ENCODE results near the gene DMRT1. TPM values are rescaled to one million over a fixed set of nuclear protein-coding genes. Genes with fewer than 3 reads are reported as not detected.

Gene DMRT1
- total RNA-seq, 1 donor from 2014 or later: not detected

GRCh38 chr9:929719-930118, 88.2 kb downstream of the DMRT1 start:
- no peaks in the 10 kb centered on the region for H3K4me1 Mint-ChIP-seq (ENCODE audit: low read depth, unreplicated experiment)
- Histone ChIP-seq H4K20me1 (ENCODE audit: insufficient read depth, low read length) (no peaks in the 10 kb centered on the region), H3K27ac (ENCODE audit: low read depth, low read length) (no peak overlapping the region), H3K36me3 (ENCODE audit: insufficient read depth, low read length) (no peaks in the 10 kb centered on the region), H3K4me3 (ENCODE audit: insufficient read depth, low read depth, low read length) (no peak overlapping the region), H3K79me2 (ENCODE audit: insufficient read depth, low read length) (no peaks in the 10 kb centered on the region), H3K27me3 (ENCODE audit: insufficient read depth, low read length) (no peaks in the 10 kb centered on the region), H3K9me3 (ENCODE audit: insufficient read depth, low read depth, low read length) (no peaks in the 10 kb centered on the region), H3K4me2 (ENCODE audit: low read length) (no peak overlapping the region), H3K4me1 (ENCODE audit: insufficient read depth, low read length) (no peaks in the 10 kb centered on the region), H3K9ac (ENCODE audit: low read length) (no peak overlapping the region), H2AFZ (ENCODE audit: low read depth, low read length) (no peak overlapping the region)
- DNase-seq (ENCODE audit: low read depth) (no peak), FAIRE-seq (no peak)
- no peak overlapping the region for H3K4me3 Mint-ChIP-seq (ENCODE audit: unreplicated experiment)
- TF ChIP-seq EZH2 (IDR thresholded peaks at IDR 0.05; ENCODE audit: insufficient read depth, low read length): no peak
- TF ChIP-seq, protein P1, sequence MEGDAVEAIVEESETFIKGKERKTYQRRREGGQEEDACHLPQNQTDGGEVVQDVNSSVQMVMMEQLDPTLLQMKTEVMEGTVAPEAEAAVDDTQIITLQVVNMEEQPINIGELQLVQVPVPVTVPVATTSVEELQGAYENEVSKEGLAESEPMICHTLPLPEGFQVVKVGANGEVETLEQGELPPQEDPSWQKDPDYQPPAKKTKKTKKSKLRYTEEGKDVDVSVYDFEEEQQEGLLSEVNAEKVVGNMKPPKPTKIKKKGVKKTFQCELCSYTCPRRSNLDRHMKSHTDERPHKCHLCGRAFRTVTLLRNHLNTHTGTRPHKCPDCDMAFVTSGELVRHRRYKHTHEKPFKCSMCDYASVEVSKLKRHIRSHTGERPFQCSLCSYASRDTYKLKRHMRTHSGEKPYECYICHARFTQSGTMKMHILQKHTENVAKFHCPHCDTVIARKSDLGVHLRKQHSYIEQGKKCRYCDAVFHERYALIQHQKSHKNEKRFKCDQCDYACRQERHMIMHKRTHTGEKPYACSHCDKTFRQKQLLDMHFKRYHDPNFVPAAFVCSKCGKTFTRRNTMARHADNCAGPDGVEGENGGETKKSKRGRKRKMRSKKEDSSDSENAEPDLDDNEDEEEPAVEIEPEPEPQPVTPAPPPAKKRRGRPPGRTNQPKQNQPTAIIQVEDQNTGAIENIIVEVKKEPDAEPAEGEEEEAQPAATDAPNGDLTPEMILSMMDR (IDR thresholded peaks at IDR 0.05; ENCODE audit: insufficient read depth, low read depth, low read length): no peak
- no peak overlapping the region for H3K27ac Mint-ChIP-seq (ENCODE audit: unreplicated experiment)
- H3K27me3 Mint-ChIP-seq (ENCODE audit: low read depth, unreplicated experiment): peaks cover 3% of the 10 kb centered on the region
- no peaks in the 10 kb centered on the region for H3K36me3 Mint-ChIP-seq (ENCODE audit: low read depth, unreplicated experiment)
- H3K9me3 Mint-ChIP-seq (ENCODE audit: unreplicated experiment): no peaks in the 10 kb centered on the region

DNA sequence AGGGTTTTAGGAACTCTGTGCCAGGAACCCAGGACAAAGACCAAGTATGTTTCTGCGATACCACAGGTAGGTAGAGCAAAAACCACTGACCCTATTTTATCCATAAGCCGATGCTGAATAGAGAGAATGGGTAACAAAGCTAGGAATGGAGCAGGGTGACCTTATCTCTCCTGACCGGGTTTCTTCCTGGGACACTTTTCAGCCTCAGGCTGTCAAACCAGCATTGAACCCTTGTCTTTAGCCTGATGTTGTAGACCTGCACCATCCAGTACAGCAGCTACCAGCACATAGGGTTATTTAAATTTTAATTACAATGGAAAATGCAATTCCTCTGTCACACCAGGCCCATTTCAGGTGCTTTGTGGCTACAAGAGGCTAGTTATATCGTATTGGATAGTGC, 91.9 kb downstream of the DMRT1 start:
- H3K36me3 ChIP-seq (ENCODE audit: insufficient read depth, low read length): no peaks in the 10 kb centered on the region
- FAIRE-seq (no peak), DNase-seq (ENCODE audit: low read depth) (no peak)
- H3K4me3 ChIP-seq (ENCODE audit: insufficient read depth, low read depth, low read length): no peak overlapping the region
- H3K4me1 ChIP-seq (ENCODE audit: insufficient read depth, low read length): no peaks in the 10 kb centered on the region
- H3K4me1 Mint-ChIP-seq (ENCODE audit: low read depth, unreplicated experiment): no peaks in the 10 kb centered on the region
- H3K27ac Mint-ChIP-seq (ENCODE audit: unreplicated experiment): no peak overlapping the region
- H3K4me3 Mint-ChIP-seq (ENCODE audit: unreplicated experiment): no peak overlapping the region
- H3K4me2 ChIP-seq (ENCODE audit: low read length): no peak overlapping the region
- no peak overlapping the region for H3K9ac ChIP-seq (ENCODE audit: low read length)
- no peak for TF ChIP-seq EZH2 (IDR thresholded peaks at IDR 0.05; ENCODE audit: insufficient read depth, low read length)
- TF ChIP-seq, protein P1 (IDR thresholded peaks at IDR 0.05; ENCODE audit: insufficient read depth, low read depth, low read length): no peak
- H4K20me1 ChIP-seq (ENCODE audit: insufficient read depth, low read length): no peaks in the 10 kb centered on the region
- peaks cover 3% of the 10 kb centered on the region for H3K9me3 Mint-ChIP-seq (ENCODE audit: unreplicated experiment)
- no peaks in the 10 kb centered on the region for H3K9me3 ChIP-seq (ENCODE audit: insufficient read depth, low read depth, low read length)
- no peaks in the 10 kb centered on the region for H3K27me3 ChIP-seq (ENCODE audit: insufficient read depth, low read length)
- H3K27ac ChIP-seq (ENCODE audit: low read depth, low read length): no peak overlapping the region
- peaks cover 9% of the 10 kb centered on the region for H3K27me3 Mint-ChIP-seq (ENCODE audit: low read depth, unreplicated experiment)
- no peak overlapping the region for H2AFZ ChIP-seq (ENCODE audit: low read depth, low read length)
- no peaks in the 10 kb centered on the region for H3K36me3 Mint-ChIP-seq (ENCODE audit: low read depth, unreplicated experiment)
- no peaks in the 10 kb centered on the region for H3K79me2 ChIP-seq (ENCODE audit: insufficient read depth, low read length)

DNA sequence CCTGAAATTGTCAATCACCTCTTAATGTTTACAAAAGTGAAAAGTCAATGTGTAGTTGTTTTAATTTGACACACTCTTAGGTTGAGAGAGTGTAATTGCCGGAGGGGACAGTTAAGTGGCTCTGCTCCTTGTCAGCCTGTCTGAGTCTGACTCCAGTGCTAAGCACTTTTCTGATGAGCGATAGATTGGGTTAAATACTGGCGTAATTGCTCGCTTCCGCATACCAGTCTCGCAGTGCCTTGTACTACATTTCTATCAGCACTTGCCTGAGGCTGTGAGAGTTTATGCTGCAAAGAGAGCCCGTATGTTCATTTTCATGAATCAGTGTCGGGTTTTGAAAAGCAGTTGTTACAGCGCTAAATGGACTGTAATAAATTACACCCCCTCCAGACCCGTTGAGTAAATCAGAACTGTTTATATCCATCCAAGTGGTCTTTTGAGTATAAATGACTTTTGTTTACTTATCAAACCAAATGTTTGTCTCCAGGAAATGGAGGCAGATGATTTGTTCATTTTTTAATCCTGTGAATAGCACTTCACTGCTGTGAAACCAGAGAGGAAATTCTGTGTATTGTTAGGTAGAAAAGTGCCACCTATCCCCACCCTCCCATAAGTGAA, 94.0 kb downstream of the DMRT1 start:
- no peaks in the 10 kb centered on the region for H3K9me3 ChIP-seq (ENCODE audit: insufficient read depth, low read depth, low read length)
- no peaks in the 10 kb centered on the region for H3K36me3 ChIP-seq (ENCODE audit: insufficient read depth, low read length)
- no peak overlapping the region for H3K4me3 ChIP-seq (ENCODE audit: insufficient read depth, low read depth, low read length)
- H3K27me3 Mint-ChIP-seq (ENCODE audit: low read depth, unreplicated experiment): peaks cover 9% of the 10 kb centered on the region
- DNase-seq (ENCODE audit: low read depth) (no peak), FAIRE-seq (no peak)
- no peaks in the 10 kb centered on the region for H3K27me3 ChIP-seq (ENCODE audit: insufficient read depth, low read length)
- H3K36me3 Mint-ChIP-seq (ENCODE audit: low read depth, unreplicated experiment): no peaks in the 10 kb centered on the region
- H3K9ac ChIP-seq (ENCODE audit: low read length): no peak overlapping the region
- no peak overlapping the region for H2AFZ ChIP-seq (ENCODE audit: low read depth, low read length)
- no peaks in the 10 kb centered on the region for H3K4me1 Mint-ChIP-seq (ENCODE audit: low read depth, unreplicated experiment)
- H3K9me3 Mint-ChIP-seq (ENCODE audit: unreplicated experiment): peaks cover 6% of the 10 kb centered on the region
- peak overlapping the region; percentile 15 for H3K4me2 ChIP-seq (ENCODE audit: low read length)
- TF ChIP-seq EZH2 (IDR thresholded peaks at IDR 0.05; ENCODE audit: insufficient read depth, low read length): no peak
- TF ChIP-seq, protein P1 (IDR thresholded peaks at IDR 0.05; ENCODE audit: insufficient read depth, low read depth, low read length): no peak
- H3K4me3 Mint-ChIP-seq (ENCODE audit: unreplicated experiment): no peak overlapping the region
- H3K4me1 ChIP-seq (ENCODE audit: insufficient read depth, low read length): no peaks in the 10 kb centered on the region
- H3K27ac Mint-ChIP-seq (ENCODE audit: unreplicated experiment): no peak overlapping the region
- no peaks in the 10 kb centered on the region for H3K79me2 ChIP-seq (ENCODE audit: insufficient read depth, low read length)
- H4K20me1 ChIP-seq (ENCODE audit: insufficient read depth, low read length): no peaks in the 10 kb centered on the region
- no peak overlapping the region for H3K27ac ChIP-seq (ENCODE audit: low read depth, low read length)
